ENCODE results near the gene ZSWIM4.

The ZSWIM4 gene

GRCh38 chr19:13835791-13836723 is 40.8 kb downstream of the ZSWIM4 start:
- DNase-seq (ENCODE audit: low spot score), result no peak

GRCh38 chr19:13838435-13839129 is 43.3 kb downstream of the ZSWIM4 start:
- no peak for DNase-seq (ENCODE audit: low spot score)

GRCh38 chr19:13839130-13839937 is 44.1 kb downstream of the ZSWIM4 start:
- DNase-seq (ENCODE audit: low spot score), result peak; percentile 89

- no peak for DNase-seq (ENCODE audit: low spot score)
Observed at GRCh38 chr19:13839938-13840304, 44.7 kb downstream of the ZSWIM4 start.

- DNase-seq (ENCODE audit: low spot score), result no peak
Observed at GRCh38 chr19:13840305-13841085, 45.3 kb downstream of the ZSWIM4 start.

- no peak for DNase-seq (ENCODE audit: low spot score)
Observed at GRCh38 chr19:13841086-13841961, 46.1 kb downstream of the ZSWIM4 start.

GRCh38 chr19:13841962-13842290 is 46.7 kb downstream of the ZSWIM4 start:
- no peak for DNase-seq (ENCODE audit: low spot score)

- peak; percentile 60 for DNase-seq (ENCODE audit: low spot score)
Observed at GRCh38 chr19:13842291-13843103, 47.3 kb downstream of the ZSWIM4 start.

GRCh38 chr19:13843104-13843921 is 48.1 kb downstream of the ZSWIM4 start:
- no peak for DNase-seq (ENCODE audit: low spot score)

GRCh38 chr19:13844130-13844631 is 48.9 kb downstream of the ZSWIM4 start:
- DNase-seq (ENCODE audit: low spot score), result no peak

- peak; percentile 92 for DNase-seq (ENCODE audit: low spot score)
Observed at GRCh38 chr19:13846557-13847406, 51.5 kb downstream of the ZSWIM4 start.

GRCh38 chr19:13847407-13848339 is 52.4 kb downstream of the ZSWIM4 start:
- peak; percentile 77 for DNase-seq (ENCODE audit: low spot score)

- DNase-seq (ENCODE audit: low spot score), result no peak
Observed at GRCh38 chr19:13848340-13848677, 53.1 kb downstream of the ZSWIM4 start.

GRCh38 chr19:13848798-13849676 is 53.8 kb downstream of the ZSWIM4 start:
- DNase-seq (ENCODE audit: low spot score), result no peak

- no peak for DNase-seq (ENCODE audit: low spot score)
Observed at GRCh38 chr19:13849991-13850909, 55.0 kb downstream of the ZSWIM4 start.

Measured in germinal center (tissue), 1 donor.